Transverse colon (tissue), 4 donors: ENCODE results near the gene ATXN10. TPM values are rescaled to one million over a fixed set of nuclear protein-coding genes. Genes with fewer than 3 reads are reported as not detected.
A peak's percentile ranks its signal among the peaks of the same experiment; 100 is the strongest.

Experiments used
- DNase-seq: peaks from one replicate; pipeline ENCODE4 v3.0.0-alpha.2; 2019
- H3K27ac ChIP-seq, 4 donors: fragments of 200-600 bp; sonication (generic); 2 replicates each; pipeline ENCODE4 v1.5.1; 2016 to 2018; ENCODE audit warnings: inconsistent platforms in 4 of 4
- H3K27me3 ChIP-seq: fragments of 200-600 bp; sonication (generic); 2 replicates; pipeline ENCODE4 v1.5.1; 2017; ENCODE audit warnings: inconsistent platforms
- H3K36me3 ChIP-seq, 4 donors: fragments of 200-600 bp; sonication (generic); 2 replicates each; pipeline ENCODE4 v1.5.1; 2017 to 2019; ENCODE audit warnings: inconsistent platforms in 4 of 4
- H3K4me1 ChIP-seq, 4 donors: fragments of 200-600 bp; sonication (generic); 2 replicates each; pipeline ENCODE4 v1.5.1; 2017 to 2020; ENCODE audit warnings: inconsistent platforms in 4 of 4
- H3K4me3 ChIP-seq, 4 donors: fragments of 200-600 bp; sonication (generic); 1 replicate in 1 of 4; 2 replicates in 3 of 4; pipeline versions ENCODE4 v1.5.1 to v1.6.1; 2017 to 2019; ENCODE audit warnings: inconsistent platforms in 4 of 4
- H3K9me3 ChIP-seq, 2 donors: fragments of 200-600 bp; sonication (generic); 2 replicates each; pipeline ENCODE4 v1.5.1; 2017 to 2019; ENCODE audit warnings: inconsistent platforms in 2 of 2
- CTCF ChIP-seq, 5 experiments: fragments of 200-600 bp in 3 of 5; fragments of 450-650 bp in 2 of 5; sonication (generic) in 3 of 5; IDR thresholded peaks; 1 replicate in 2 of 5; 2 replicates in 3 of 5; pipeline ENCODE4 v1.5.1; 2016 to 2017; ENCODE audit warnings: antibody characterized with exemption in 5 of 5, inconsistent platforms in 3 of 5, mild to moderate bottlenecking in 2 of 5, moderate library complexity in 1 of 5
- EP300 ChIP-seq: sonication (generic); formaldehyde crosslinking; IDR thresholded peaks from one replicate; pipeline ENCODE4 v1.6.1; 2017; ENCODE audit warnings: antibody characterized with exemption, low read depth
- POLR2A ChIP-seq: fragments of 450-650 bp; IDR thresholded peaks from one replicate; pipeline ENCODE4 v1.6.1; 2016; ENCODE audit warnings: antibody characterized with exemption, mild to moderate bottlenecking, moderate library complexity
- POLR2AphosphoS5 ChIP-seq, 3 donors: sonication (generic); formaldehyde crosslinking; IDR thresholded peaks; one replicate each; pipeline ENCODE4 v1.6.1; 2016; ENCODE audit warnings: antibody characterized with exemption in 3 of 3
- WGBS, 2 donors: methylation state at CpG; one replicate each; pipeline ENCODE4 v1.1.5; 2018; ENCODE audit warnings: low coverage in 1 of 2; 5-methylcytosine and 5-hydroxymethylcytosine counted together
- in situ Hi-C, 4 donors: fragments of 200-750 bp; cut with MboI; loops; one replicate each; pipeline versions ENCODE4 v1.15.0 to v1.15.1; 2017; ENCODE audit warnings: low sequenced_read_pairs in 3 of 4, low pct_ligation_motif_present in 1 of 4, low pct_unique_long_range_greater_than_20kb in 1 of 4
- intact Hi-C: fragments of 100-400 bp; cut with DNase I; formaldehyde crosslinking; loops from one replicate; pipeline ENCODE4 v1.15.1; 2023; ENCODE audit warnings: low total_unique reads
- total RNA-seq, 4 donors: library from RNA; depleted of rRNA; stranded (reverse); fragments of >200 nt; gene quantifications; one replicate each; pipeline ENCODE4 v1.1.0, GENCODE V29; 2016

Gene ATXN10
- total RNA-seq, 4 donors from 2014 or later: 27.3 to 88.3 (median 47.8) TPM

- no peak for DNase-seq
- Histone ChIP-seq H3K9me3 (no peaks in the 10 kb centered on the region), H3K27me3 (no peaks in the 10 kb centered on the region), H3K27ac (peak overlapping the region in 3 of 4 donors; percentile 7 to 56 (median 23)), H3K4me1 (peaks cover 0 to 10% (median 0%) of the 10 kb centered on the region in 4 donors), H3K36me3 (no peaks in the 10 kb centered on the region), H3K4me3 (no peak overlapping the region)
- 81 to 86% methylated on average over 6 of the region's 6 CpGs for WGBS, 2 donors
- intact Hi-C loops (no loop called here), in situ Hi-C loops (no loop called here)
- TF ChIP-seq EP300 (no peak), POLR2AphosphoS5 (IDR thresholded peaks at IDR 0.05) (peak in 2 of 3 donors; percentile 16 to 55)
Measured at GRCh38 chr22:45804319-45804985, 132.8 kb downstream of the ATXN10 start.

GRCh38 chr22:45804986-45805325, 133.3 kb downstream of the ATXN10 start:
- intact Hi-C loops: no loop called here
- Histone ChIP-seq H3K4me1 (peaks cover 0 to 10% (median 0%) of the 10 kb centered on the region in 4 donors), H3K36me3 (no peaks in the 10 kb centered on the region), H3K27me3 (no peaks in the 10 kb centered on the region), H3K27ac (peak overlapping the region in 3 of 4 donors; percentile 7 to 56 (median 23)), H3K4me3 (no peak overlapping the region), H3K9me3 (no peaks in the 10 kb centered on the region)
- DNase-seq: no peak
- TF ChIP-seq CTCF (IDR thresholded peaks at IDR 0.05) (no peak), POLR2AphosphoS5 (IDR thresholded peaks at IDR 0.05) (no peak), POLR2A (no peak), EP300 (no peak)
- 52 to 70% methylated on average over 3 of the region's 3 CpGs for WGBS, 2 donors
- in situ Hi-C loops: no loop called here

- Histone ChIP-seq H3K4me1 (peaks cover 0 to 10% (median 0%) of the 10 kb centered on the region in 4 donors), H3K9me3 (no peaks in the 10 kb centered on the region), H3K36me3 (no peaks in the 10 kb centered on the region), H3K27ac (peak overlapping the region in 3 of 4 donors; percentile 7 to 56 (median 23)), H3K4me3 (no peak overlapping the region), H3K27me3 (no peaks in the 10 kb centered on the region)
- 81 to 87% methylated on average over 4 to 6 of the region's 6 CpGs for WGBS, 2 donors
- intact Hi-C loops (no loop called here), in situ Hi-C loops (no loop called here)
- DNase-seq: no peak
- no peak for TF ChIP-seq POLR2AphosphoS5 (IDR thresholded peaks at IDR 0.05)
Measured at GRCh38 chr22:45805413-45805812, 133.8 kb downstream of the ATXN10 start.

GRCh38 chr22:45807156-45807915, 135.7 kb downstream of the ATXN10 start:
- in situ Hi-C loops: no loop called here
- DNase-seq: no peak
- WGBS, 2 donors: 87 to 93% methylated on average over 3 to 10 of the region's 10 CpGs
- no peaks in the 10 kb centered on the region for H3K9me3 ChIP-seq
- TF ChIP-seq POLR2AphosphoS5 (IDR thresholded peaks at IDR 0.05): no peak
- intact Hi-C loops: no loop called here
- H3K27ac ChIP-seq: no peak overlapping the region
- peaks cover 0 to 10% (median 0%) of the 10 kb centered on the region in 4 donors for H3K4me1 ChIP-seq
- H3K4me3 ChIP-seq: no peak overlapping the region
- H3K36me3 ChIP-seq: no peaks in the 10 kb centered on the region
- H3K27me3 ChIP-seq: no peaks in the 10 kb centered on the region

- intact Hi-C loops: no loop called here
- Histone ChIP-seq H3K27ac (no peak overlapping the region), H3K4me3 (no peak overlapping the region), H3K9me3 (no peaks in the 10 kb centered on the region), H3K27me3 (no peaks in the 10 kb centered on the region), H3K4me1 (no peaks in the 10 kb centered on the region), H3K36me3 (no peaks in the 10 kb centered on the region)
- in situ Hi-C loops: no loop called here
- WGBS, 2 donors: 96 to 100% methylated on average over 2 to 6 of the region's 6 CpGs
- DNase-seq: no peak
- TF ChIP-seq POLR2A: no peak
- TF ChIP-seq POLR2AphosphoS5 (IDR thresholded peaks at IDR 0.05): no peak
- TF ChIP-seq EP300: no peak
- TF ChIP-seq CTCF (IDR thresholded peaks at IDR 0.05): no peak
Measured at GRCh38 chr22:45812910-45813309, 141.3 kb downstream of the ATXN10 start.
